GM19324 (cell line): ENCODE results near the gene DNAAF6.

Experiments used
- ATAC-seq: cut with Tn5 transposase; IDR thresholded peaks from one replicate; pipeline ENCODE4 v1.9.1; 2021; ENCODE audit warnings: mild to moderate bottlenecking, moderate library complexity; ENCODE audit not compliant: unreplicated experiment, low FRiP score

The DNAAF6 gene

GRCh38 chrX:107290019-107290418 lies 83.6 kb downstream of the DNAAF6 start:
- ATAC-seq: no peak

- ATAC-seq: no peak
Measured at GRCh38 chrX:107293056-107293455, 86.6 kb downstream of the DNAAF6 start.
